Measurements from ENCODE around the gene SYNGAP1. TPM values are rescaled to one million over a fixed set of nuclear protein-coding genes. Genes with fewer than 3 reads are reported as not detected.
A peak's percentile ranks its signal among the peaks of the same experiment; 100 is the strongest.

The SYNGAP1 gene
- total and polyA plus RNA-seq, 9 of the 15 experiments (the other 6 are each of a cell fraction or from before 2014, with no cell fraction given) = 0.01 to 22.8 (median 3.2) TPM

DNA sequence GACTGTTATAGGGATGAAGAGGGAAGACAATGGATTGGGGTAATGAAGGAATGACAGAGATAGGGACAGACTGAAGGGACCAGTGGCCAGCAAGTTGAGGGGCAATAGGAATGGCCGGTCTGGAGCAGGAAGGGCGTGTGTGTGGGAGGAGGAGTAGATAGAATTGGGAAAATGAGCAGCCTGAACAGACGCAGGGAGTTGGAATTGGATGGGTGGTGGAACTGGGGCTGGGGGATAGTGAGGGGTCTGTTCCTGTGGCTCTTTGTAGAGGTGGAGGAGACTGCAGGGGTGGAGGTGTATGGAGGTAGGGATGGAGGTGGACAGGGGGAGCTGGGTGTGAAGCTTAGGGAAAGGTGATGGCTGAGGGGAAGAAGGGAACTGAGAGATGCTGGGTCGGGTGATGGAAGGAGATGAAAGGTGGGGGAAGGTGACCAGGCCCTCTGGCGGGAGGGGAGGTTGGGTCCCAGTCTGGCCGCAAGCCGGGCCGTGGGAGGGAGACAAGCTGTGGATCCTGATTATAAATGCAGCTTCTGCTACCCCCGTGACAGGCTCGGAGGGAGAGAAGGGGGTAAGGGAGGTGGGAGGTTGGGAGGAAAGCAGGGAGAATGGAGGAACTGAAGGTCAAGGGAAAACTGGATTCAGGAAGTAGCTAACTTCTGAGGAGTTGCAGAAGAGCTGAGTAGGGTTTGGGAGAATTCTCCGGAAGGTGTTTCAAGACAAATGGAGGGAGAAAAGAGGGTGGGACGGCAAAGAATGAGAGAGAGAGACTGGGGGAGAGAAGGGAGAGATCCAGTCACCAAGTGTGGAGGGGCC, 5.2 kb downstream of the SYNGAP1 start (continued):
- TF ChIP-seq, protein P1, sequence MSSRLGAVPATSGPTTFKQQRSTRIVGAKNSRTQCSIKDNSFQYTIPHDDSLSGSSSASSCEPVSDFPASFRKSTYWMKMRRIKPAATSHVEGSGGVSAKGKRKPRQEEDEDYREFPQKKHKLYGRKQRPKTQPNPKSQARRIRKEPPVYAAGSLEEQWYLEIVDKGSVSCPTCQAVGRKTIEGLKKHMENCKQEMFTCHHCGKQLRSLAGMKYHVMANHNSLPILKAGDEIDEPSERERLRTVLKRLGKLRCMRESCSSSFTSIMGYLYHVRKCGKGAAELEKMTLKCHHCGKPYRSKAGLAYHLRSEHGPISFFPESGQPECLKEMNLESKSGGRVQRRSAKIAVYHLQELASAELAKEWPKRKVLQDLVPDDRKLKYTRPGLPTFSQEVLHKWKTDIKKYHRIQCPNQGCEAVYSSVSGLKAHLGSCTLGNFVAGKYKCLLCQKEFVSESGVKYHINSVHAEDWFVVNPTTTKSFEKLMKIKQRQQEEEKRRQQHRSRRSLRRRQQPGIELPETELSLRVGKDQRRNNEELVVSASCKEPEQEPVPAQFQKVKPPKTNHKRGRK (tag; IDR thresholded peaks at IDR 0.05) = peak; percentile 25; the same call in 1 of the 2 replicates
- TF ChIP-seq ZNF12 (CRISPR knock-in tag; IDR thresholded peaks at IDR 0.05) (no peak), YBX1 (IDR thresholded peaks at IDR 0.05) (no peak), RAD21 (CRISPR knock-in tag; conservative IDR thresholded peaks at IDR 0.05 in 1 of 2, IDR thresholded peaks at IDR 0.05 in 1 of 2) (peak in 1 of 2 experiments; percentile 23; a peak in 2 of 4 replicates), TBP (optimal IDR thresholded peaks at IDR 0.05; ENCODE audit: low read depth, low read length) (peak; percentile 11), HLTF (IDR thresholded peaks at IDR 0.05) (peak; percentile 96), KDM1A (IDR thresholded peaks at IDR 0.05) (peak; percentile 74 to 75; a peak in 3 of 4 replicates), HDAC1 (IDR thresholded peaks at IDR 0.05) (peak in 1 of 2 experiments; percentile 82; a peak in 1 of 4 replicates), ESRRA (IDR thresholded peaks at IDR 0.05; ENCODE audit: borderline replicate concordance, low read depth) (peak; percentile 67), KDM5B (IDR thresholded peaks at IDR 0.05; ENCODE audit: insufficient replicate concordance, low read depth, low read length) (peak; percentile 50), PHF21A (IDR thresholded peaks at IDR 0.05; ENCODE audit: borderline replicate concordance, low read depth) (peak; percentile 76), KLF16 (IDR thresholded peaks at IDR 0.05) (peak; percentile 59; the same call in 1 of the 2 replicates), CHD2 (IDR thresholded peaks at IDR 0.05; ENCODE audit: low read depth, low read length) (no peak), CBFB (CRISPR knock-in tag; IDR thresholded peaks at IDR 0.05) (peak; percentile 33; the same call in 1 of the 2 replicates), RCOR1 (IDR thresholded peaks at IDR 0.05; ENCODE audit: borderline replicate concordance in 1 of 2, low read depth in 2 of 2, low read length in 2 of 2) (peak in 1 of 2 experiments; percentile 51; a peak in 1 of 4 replicates), MTA3 (IDR thresholded peaks at IDR 0.05; ENCODE audit: borderline replicate concordance) (0 out of 2 replicates have a peak, but pooled peaks have one; percentile 4)
- TF ChIP-seq, protein P2, sequence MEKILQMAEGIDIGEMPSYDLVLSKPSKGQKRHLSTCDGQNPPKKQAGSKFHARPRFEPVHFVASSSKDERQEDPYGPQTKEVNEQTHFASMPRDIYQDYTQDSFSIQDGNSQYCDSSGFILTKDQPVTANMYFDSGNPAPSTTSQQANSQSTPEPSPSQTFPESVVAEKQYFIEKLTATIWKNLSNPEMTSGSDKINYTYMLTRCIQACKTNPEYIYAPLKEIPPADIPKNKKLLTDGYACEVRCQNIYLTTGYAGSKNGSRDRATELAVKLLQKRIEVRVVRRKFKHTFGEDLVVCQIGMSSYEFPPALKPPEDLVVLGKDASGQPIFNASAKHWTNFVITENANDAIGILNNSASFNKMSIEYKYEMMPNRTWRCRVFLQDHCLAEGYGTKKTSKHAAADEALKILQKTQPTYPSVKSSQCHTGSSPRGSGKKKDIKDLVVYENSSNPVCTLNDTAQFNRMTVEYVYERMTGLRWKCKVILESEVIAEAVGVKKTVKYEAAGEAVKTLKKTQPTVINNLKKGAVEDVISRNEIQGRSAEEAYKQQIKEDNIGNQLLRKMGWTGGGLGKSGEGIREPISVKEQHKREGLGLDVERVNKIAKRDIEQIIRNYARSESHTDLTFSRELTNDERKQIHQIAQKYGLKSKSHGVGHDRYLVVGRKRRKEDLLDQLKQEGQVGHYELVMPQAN (IDR thresholded peaks at IDR 0.05; ENCODE audit: borderline replicate concordance) = peak; percentile 86
- TF ChIP-seq, protein P3, sequence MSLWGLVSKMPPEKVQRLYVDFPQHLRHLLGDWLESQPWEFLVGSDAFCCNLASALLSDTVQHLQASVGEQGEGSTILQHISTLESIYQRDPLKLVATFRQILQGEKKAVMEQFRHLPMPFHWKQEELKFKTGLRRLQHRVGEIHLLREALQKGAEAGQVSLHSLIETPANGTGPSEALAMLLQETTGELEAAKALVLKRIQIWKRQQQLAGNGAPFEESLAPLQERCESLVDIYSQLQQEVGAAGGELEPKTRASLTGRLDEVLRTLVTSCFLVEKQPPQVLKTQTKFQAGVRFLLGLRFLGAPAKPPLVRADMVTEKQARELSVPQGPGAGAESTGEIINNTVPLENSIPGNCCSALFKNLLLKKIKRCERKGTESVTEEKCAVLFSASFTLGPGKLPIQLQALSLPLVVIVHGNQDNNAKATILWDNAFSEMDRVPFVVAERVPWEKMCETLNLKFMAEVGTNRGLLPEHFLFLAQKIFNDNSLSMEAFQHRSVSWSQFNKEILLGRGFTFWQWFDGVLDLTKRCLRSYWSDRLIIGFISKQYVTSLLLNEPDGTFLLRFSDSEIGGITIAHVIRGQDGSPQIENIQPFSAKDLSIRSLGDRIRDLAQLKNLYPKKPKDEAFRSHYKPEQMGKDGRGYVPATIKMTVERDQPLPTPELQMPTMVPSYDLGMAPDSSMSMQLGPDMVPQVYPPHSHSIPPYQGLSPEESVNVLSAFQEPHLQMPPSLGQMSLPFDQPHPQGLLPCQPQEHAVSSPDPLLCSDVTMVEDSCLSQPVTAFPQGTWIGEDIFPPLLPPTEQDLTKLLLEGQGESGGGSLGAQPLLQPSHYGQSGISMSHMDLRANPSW (CRISPR knock-in tag; IDR thresholded peaks at IDR 0.05) = 0 out of 2 replicates have a peak, but pooled peaks have one; percentile 56
- TF ChIP-seq, protein P4, sequence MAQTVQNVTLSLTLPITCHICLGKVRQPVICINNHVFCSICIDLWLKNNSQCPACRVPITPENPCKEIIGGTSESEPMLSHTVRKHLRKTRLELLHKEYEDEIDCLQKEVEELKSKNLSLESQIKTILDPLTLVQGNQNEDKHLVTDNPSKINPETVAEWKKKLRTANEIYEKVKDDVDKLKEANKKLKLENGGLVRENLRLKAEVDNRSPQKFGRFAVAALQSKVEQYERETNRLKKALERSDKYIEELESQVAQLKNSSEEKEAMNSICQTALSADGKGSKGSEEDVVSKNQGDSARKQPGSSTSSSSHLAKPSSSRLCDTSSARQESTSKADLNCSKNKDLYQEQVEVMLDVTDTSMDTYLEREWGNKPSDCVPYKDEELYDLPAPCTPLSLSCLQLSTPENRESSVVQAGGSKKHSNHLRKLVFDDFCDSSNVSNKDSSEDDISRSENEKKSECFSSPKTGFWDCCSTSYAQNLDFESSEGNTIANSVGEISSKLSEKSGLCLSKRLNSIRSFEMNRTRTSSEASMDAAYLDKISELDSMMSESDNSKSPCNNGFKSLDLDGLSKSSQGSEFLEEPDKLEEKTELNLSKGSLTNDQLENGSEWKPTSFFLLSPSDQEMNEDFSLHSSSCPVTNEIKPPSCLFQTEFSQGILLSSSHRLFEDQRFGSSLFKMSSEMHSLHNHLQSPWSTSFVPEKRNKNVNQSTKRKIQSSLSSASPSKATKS (CRISPR knock-in tag; IDR thresholded peaks at IDR 0.05) = no peak
